Measurements from ENCODE around the gene TBC1D32.

The TBC1D32 gene

DNA sequence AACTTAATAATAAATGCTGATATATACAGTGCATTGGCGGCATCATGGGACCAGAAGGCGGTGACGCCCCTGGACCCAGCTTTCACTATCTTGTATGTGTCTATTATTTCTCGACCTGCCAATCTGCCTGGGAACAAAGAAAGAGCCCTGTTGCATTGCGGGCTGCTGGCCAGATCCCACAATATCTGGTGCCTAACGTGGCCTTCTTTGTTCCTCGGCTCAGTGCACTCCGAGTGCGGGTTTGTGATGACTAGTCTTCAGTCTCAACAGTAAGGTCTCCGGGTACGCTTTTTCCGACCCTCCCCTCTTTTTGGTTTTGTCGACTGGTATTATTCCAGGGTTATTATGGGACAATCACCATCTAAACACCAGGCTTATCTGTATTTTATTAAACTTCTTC is 291.5 kb downstream of the TBC1D32 start:
- H3K36me3 ChIP-seq (ENCODE audit: insufficient read depth, low read length), result no peaks in the 10 kb centered on the region
- H3K27me3 ChIP-seq (ENCODE audit: insufficient read depth, low read length, poor library complexity, severe bottlenecking), result no peaks in the 10 kb centered on the region
- no peaks in the 10 kb centered on the region for H3K9me2 ChIP-seq (replicated peaks; ENCODE audit: low read depth, low read length)
- H3K4me1 ChIP-seq (ENCODE audit: insufficient read depth, low read length, poor library complexity, severe bottlenecking), result no peaks in the 10 kb centered on the region
- no peaks in the 10 kb centered on the region for H4K20me1 ChIP-seq (ENCODE audit: insufficient read depth, low read length, poor library complexity, severe bottlenecking)
- H3K79me2 ChIP-seq (ENCODE audit: insufficient read depth, low read length), result no peaks in the 10 kb centered on the region
- H2AFZ ChIP-seq (ENCODE audit: low read length), result no peak overlapping the region
- TF ChIP-seq, protein P1, sequence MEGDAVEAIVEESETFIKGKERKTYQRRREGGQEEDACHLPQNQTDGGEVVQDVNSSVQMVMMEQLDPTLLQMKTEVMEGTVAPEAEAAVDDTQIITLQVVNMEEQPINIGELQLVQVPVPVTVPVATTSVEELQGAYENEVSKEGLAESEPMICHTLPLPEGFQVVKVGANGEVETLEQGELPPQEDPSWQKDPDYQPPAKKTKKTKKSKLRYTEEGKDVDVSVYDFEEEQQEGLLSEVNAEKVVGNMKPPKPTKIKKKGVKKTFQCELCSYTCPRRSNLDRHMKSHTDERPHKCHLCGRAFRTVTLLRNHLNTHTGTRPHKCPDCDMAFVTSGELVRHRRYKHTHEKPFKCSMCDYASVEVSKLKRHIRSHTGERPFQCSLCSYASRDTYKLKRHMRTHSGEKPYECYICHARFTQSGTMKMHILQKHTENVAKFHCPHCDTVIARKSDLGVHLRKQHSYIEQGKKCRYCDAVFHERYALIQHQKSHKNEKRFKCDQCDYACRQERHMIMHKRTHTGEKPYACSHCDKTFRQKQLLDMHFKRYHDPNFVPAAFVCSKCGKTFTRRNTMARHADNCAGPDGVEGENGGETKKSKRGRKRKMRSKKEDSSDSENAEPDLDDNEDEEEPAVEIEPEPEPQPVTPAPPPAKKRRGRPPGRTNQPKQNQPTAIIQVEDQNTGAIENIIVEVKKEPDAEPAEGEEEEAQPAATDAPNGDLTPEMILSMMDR (conservative IDR thresholded peaks at IDR 0.05; ENCODE audit: low read length), result no peak
- no peak for TF ChIP-seq EZH2phosphoT487 (IDR thresholded peaks at IDR 0.05; ENCODE audit: borderline replicate concordance)
- no peak overlapping the region for H3K4me2 ChIP-seq (ENCODE audit: low read depth, low read length, poor library complexity, severe bottlenecking)
- no peak overlapping the region for H3K9ac ChIP-seq (ENCODE audit: low read depth, low read length, poor library complexity, severe bottlenecking)
- H3K4me3 ChIP-seq (ENCODE audit: low read length, poor library complexity, severe bottlenecking), result no peak overlapping the region
- no peaks in the 10 kb centered on the region for H3F3A ChIP-seq (ENCODE audit: low read depth)
- H3K9me3 ChIP-seq (ENCODE audit: insufficient read depth, low read depth, low read length), result no peaks in the 10 kb centered on the region

- H3K4me2 ChIP-seq (ENCODE audit: low read depth, low read length, poor library complexity, severe bottlenecking), result no peak overlapping the region
- H3K4me3 ChIP-seq (ENCODE audit: low read length, poor library complexity, severe bottlenecking), result no peak overlapping the region
- H3F3A ChIP-seq (ENCODE audit: low read depth), result no peaks in the 10 kb centered on the region
- no peaks in the 10 kb centered on the region for H3K79me2 ChIP-seq (ENCODE audit: insufficient read depth, low read length)
- no peaks in the 10 kb centered on the region for H3K9me2 ChIP-seq (replicated peaks; ENCODE audit: low read depth, low read length)
- H3K36me3 ChIP-seq (ENCODE audit: insufficient read depth, low read length), result no peaks in the 10 kb centered on the region
- H2AFZ ChIP-seq (ENCODE audit: low read length), result no peak overlapping the region
- no peaks in the 10 kb centered on the region for H3K9me3 ChIP-seq (ENCODE audit: insufficient read depth, low read depth, low read length)
- H3K4me1 ChIP-seq (ENCODE audit: insufficient read depth, low read length, poor library complexity, severe bottlenecking), result no peaks in the 10 kb centered on the region
- TF ChIP-seq, protein P1 (conservative IDR thresholded peaks at IDR 0.05; ENCODE audit: low read length), result no peak
- no peak for TF ChIP-seq EZH2phosphoT487 (IDR thresholded peaks at IDR 0.05; ENCODE audit: borderline replicate concordance)
- H3K9ac ChIP-seq (ENCODE audit: low read depth, low read length, poor library complexity, severe bottlenecking), result no peak overlapping the region
- H4K20me1 ChIP-seq (ENCODE audit: insufficient read depth, low read length, poor library complexity, severe bottlenecking), result no peaks in the 10 kb centered on the region
- no peaks in the 10 kb centered on the region for H3K27me3 ChIP-seq (ENCODE audit: insufficient read depth, low read length, poor library complexity, severe bottlenecking)
These were observed 293.4 kb downstream of the TBC1D32 start for GRCh38 chr6:121040831-121041230.

GRCh38 chr6:121033091-121033490 is 301.2 kb downstream of the TBC1D32 start:
- Histone ChIP-seq H3K9ac (ENCODE audit: low read depth, low read length, poor library complexity, severe bottlenecking) (no peak overlapping the region), H3K36me3 (ENCODE audit: insufficient read depth, low read length) (no peaks in the 10 kb centered on the region), H2AFZ (ENCODE audit: low read length) (no peak overlapping the region), H3K4me2 (ENCODE audit: low read depth, low read length, poor library complexity, severe bottlenecking) (no peak overlapping the region), H3K79me2 (ENCODE audit: insufficient read depth, low read length) (no peaks in the 10 kb centered on the region), H3F3A (ENCODE audit: low read depth) (no peaks in the 10 kb centered on the region), H3K27me3 (ENCODE audit: insufficient read depth, low read length, poor library complexity, severe bottlenecking) (no peaks in the 10 kb centered on the region), H4K20me1 (ENCODE audit: insufficient read depth, low read length, poor library complexity, severe bottlenecking) (no peaks in the 10 kb centered on the region), H3K9me2 (replicated peaks; ENCODE audit: low read depth, low read length) (no peaks in the 10 kb centered on the region), H3K4me3 (ENCODE audit: low read length, poor library complexity, severe bottlenecking) (no peak overlapping the region), H3K4me1 (ENCODE audit: insufficient read depth, low read length, poor library complexity, severe bottlenecking) (no peaks in the 10 kb centered on the region), H3K9me3 (ENCODE audit: insufficient read depth, low read depth, low read length) (no peaks in the 10 kb centered on the region)
- TF ChIP-seq, protein P1 (conservative IDR thresholded peaks at IDR 0.05; ENCODE audit: low read length), result no peak
- TF ChIP-seq EZH2phosphoT487 (IDR thresholded peaks at IDR 0.05; ENCODE audit: borderline replicate concordance), result no peak

Measured in Loucy (cell line).